ENCODE results near the gene PLA2G2F. TPM values are rescaled to one million over a fixed set of nuclear protein-coding genes. Genes with fewer than 3 reads are reported as not detected.

PLA2G2F gene
- total RNA-seq, 1 donor from 2014 or later = not detected

DNA sequence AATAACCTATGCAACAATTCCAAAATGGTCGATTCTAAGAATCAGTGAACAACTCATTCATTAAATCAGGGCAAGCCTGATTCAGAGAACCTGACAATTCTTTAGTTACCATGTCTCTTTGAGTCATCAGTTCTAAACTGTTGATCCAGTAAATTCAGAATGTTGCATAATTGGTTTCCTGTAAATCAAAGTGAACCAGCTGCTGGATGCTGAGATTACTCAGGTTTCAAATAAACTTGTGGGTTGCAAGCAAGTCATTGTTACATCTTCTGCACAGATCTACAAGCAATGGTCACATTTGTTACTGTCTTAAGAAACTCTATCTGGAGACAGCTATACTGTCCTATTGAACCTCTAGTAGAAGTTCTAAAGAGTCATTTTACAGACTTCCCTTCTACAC, 36.2 kb upstream of the PLA2G2F start:
- H3K4me3 Mint-ChIP-seq = no peak overlapping the region
- H3K36me3 Mint-ChIP-seq = no peaks in the 10 kb centered on the region
- H3K4me1 Mint-ChIP-seq = peaks cover 24% of the 10 kb centered on the region
- H3K27me3 Mint-ChIP-seq (ENCODE audit: low read depth) = peaks cover 3% of the 10 kb centered on the region
- no peak for DNase-seq (ENCODE audit: low spot score in 2 of 2, unreplicated experiment in 2 of 2)
- no peak overlapping the region for H3K27ac Mint-ChIP-seq
- no peaks in the 10 kb centered on the region for H3K9me3 Mint-ChIP-seq
- TF ChIP-seq, protein P1, sequence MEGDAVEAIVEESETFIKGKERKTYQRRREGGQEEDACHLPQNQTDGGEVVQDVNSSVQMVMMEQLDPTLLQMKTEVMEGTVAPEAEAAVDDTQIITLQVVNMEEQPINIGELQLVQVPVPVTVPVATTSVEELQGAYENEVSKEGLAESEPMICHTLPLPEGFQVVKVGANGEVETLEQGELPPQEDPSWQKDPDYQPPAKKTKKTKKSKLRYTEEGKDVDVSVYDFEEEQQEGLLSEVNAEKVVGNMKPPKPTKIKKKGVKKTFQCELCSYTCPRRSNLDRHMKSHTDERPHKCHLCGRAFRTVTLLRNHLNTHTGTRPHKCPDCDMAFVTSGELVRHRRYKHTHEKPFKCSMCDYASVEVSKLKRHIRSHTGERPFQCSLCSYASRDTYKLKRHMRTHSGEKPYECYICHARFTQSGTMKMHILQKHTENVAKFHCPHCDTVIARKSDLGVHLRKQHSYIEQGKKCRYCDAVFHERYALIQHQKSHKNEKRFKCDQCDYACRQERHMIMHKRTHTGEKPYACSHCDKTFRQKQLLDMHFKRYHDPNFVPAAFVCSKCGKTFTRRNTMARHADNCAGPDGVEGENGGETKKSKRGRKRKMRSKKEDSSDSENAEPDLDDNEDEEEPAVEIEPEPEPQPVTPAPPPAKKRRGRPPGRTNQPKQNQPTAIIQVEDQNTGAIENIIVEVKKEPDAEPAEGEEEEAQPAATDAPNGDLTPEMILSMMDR (IDR thresholded peaks at IDR 0.05; ENCODE audit: unreplicated experiment) = no peak

DNA sequence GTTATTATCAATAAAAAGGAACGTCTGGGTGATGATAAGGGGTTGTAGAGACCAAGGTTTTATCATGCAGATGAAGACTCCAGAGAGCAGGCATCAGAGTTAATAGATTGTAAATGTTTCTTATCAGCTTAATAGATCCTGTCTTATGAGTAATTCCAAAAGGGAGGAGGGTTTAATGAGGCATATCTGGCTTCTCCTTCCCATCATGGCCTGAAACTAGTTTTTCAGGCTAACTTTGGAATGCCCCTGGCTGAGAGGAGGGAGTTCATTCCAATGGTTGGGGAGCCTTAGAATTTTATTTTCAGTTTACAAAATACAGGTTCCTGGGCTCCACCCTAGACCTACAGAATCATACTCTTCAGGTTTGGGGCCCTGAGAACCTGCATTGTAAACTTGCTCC, 33.3 kb upstream of the PLA2G2F start:
- no peaks in the 10 kb centered on the region for H3K9me3 Mint-ChIP-seq
- H3K27ac Mint-ChIP-seq = peak overlapping the region; percentile 53
- DNase-seq (ENCODE audit: low spot score in 2 of 2, unreplicated experiment in 2 of 2) = no peak
- H3K36me3 Mint-ChIP-seq = no peaks in the 10 kb centered on the region
- H3K27me3 Mint-ChIP-seq (ENCODE audit: low read depth) = peaks cover 2% of the 10 kb centered on the region
- TF ChIP-seq, protein P1 (IDR thresholded peaks at IDR 0.05; ENCODE audit: unreplicated experiment) = no peak
- H3K4me1 Mint-ChIP-seq = peaks cover 35% of the 10 kb centered on the region
- no peak overlapping the region for H3K4me3 Mint-ChIP-seq

DNA sequence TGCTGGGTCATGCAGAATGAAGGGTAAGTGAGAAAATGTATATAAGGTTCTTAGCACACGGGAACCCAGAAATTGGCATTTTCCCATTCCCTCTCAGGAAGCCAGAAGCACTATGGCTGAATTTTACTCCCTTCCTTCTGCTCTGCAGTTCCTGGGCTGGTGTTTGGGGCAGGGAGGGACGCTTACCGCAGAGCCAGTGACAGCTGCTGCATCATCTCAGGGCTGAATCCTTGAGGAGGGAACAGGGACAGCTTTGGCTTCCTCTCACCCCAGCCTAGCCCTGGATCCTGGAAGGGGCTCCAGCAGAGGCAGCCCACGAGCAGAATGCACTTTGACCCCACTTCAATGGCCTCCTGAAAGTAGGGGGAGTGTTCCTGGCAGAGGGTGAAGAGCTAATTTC, 31.8 kb upstream of the PLA2G2F start:
- no peaks in the 10 kb centered on the region for H3K9me3 Mint-ChIP-seq
- no peak overlapping the region for H3K4me3 Mint-ChIP-seq
- DNase-seq (ENCODE audit: low spot score in 2 of 2, unreplicated experiment in 2 of 2) = no peak
- TF ChIP-seq, protein P1 (IDR thresholded peaks at IDR 0.05; ENCODE audit: unreplicated experiment) = no peak
- H3K27me3 Mint-ChIP-seq (ENCODE audit: low read depth) = no peaks in the 10 kb centered on the region
- H3K36me3 Mint-ChIP-seq = no peaks in the 10 kb centered on the region
- H3K27ac Mint-ChIP-seq = no peak overlapping the region
- peaks cover 32% of the 10 kb centered on the region for H3K4me1 Mint-ChIP-seq

GRCh38 chr1:20107796-20108195, 31.3 kb upstream of the PLA2G2F start:
- Mint-ChIP-seq H3K36me3 (no peaks in the 10 kb centered on the region), H3K4me3 (no peak overlapping the region), H3K9me3 (no peaks in the 10 kb centered on the region), H3K27ac (no peak overlapping the region), H3K4me1 (peaks cover 32% of the 10 kb centered on the region), H3K27me3 (ENCODE audit: low read depth) (no peaks in the 10 kb centered on the region)
- TF ChIP-seq, protein P1 (IDR thresholded peaks at IDR 0.05; ENCODE audit: unreplicated experiment) = no peak
- no peak for DNase-seq (ENCODE audit: low spot score in 2 of 2, unreplicated experiment in 2 of 2)

GRCh38 chr1:20108366-20109123, 30.6 kb upstream of the PLA2G2F start:
- Mint-ChIP-seq H3K9me3 (no peaks in the 10 kb centered on the region), H3K36me3 (no peaks in the 10 kb centered on the region), H3K27me3 (ENCODE audit: low read depth) (no peaks in the 10 kb centered on the region), H3K4me1 (peaks cover 28% of the 10 kb centered on the region), H3K27ac (peak overlapping the region; percentile 74), H3K4me3 (no peak overlapping the region)
- TF ChIP-seq, protein P1 (IDR thresholded peaks at IDR 0.05; ENCODE audit: unreplicated experiment) = no peak
- no peak for DNase-seq (ENCODE audit: low spot score in 2 of 2, unreplicated experiment in 2 of 2)

Measured in mesothelial cell of epicardium (in vitro differentiated cells).